ENCODE results near the gene PRDM15.

The PRDM15 gene

DNA sequence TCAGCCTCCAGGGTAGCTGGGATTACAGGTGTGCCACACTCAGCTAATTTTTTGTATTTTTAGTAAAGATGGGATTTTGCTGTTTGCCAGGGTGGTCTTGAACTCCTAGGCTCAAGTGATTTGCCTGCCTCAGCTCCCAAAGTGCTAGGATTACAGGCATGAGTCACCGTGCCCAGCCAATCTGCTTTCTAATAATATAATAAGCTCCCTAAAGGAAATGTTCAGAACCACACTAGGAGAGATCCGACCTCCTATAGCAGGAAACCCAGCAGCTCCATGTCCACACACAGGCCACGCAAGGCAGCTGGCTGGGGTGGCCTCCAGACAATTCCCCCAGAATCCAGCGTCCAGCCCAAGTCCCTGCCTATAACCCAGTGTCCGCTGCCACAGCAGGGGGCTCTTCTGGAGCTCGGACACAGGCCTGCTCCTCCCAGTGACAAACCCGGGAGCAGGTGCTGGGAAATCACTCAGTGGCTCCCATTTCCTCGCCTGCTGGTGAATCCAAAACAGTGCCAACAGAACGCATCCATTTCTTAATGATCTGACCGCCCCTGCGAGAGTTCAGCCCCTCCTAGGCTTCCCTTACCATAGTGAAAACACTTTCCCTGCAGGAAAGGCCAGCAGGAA, 119.8 kb downstream of the PRDM15 start:
- DNase-seq = no peak

DNA sequence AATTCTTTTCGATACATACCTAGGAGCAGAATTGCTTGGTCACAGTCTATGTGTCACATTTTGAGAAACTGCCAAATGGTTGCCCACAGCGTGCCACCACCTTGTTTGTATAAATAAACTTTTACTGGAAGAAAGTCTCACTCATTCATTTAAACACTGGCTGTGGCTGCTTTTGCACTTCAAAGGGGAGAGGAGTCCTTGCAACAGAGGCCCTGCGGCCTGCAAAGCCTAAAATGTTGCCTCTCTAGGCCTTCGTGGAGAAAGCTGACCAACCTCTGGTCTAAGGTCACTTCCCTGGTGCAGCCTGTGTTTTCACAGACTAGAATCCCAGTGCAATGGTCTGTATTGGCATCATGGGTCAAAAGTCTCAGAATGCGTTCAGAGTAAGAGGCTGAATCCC, 120.6 kb downstream of the PRDM15 start:
- no peak for DNase-seq

DNA sequence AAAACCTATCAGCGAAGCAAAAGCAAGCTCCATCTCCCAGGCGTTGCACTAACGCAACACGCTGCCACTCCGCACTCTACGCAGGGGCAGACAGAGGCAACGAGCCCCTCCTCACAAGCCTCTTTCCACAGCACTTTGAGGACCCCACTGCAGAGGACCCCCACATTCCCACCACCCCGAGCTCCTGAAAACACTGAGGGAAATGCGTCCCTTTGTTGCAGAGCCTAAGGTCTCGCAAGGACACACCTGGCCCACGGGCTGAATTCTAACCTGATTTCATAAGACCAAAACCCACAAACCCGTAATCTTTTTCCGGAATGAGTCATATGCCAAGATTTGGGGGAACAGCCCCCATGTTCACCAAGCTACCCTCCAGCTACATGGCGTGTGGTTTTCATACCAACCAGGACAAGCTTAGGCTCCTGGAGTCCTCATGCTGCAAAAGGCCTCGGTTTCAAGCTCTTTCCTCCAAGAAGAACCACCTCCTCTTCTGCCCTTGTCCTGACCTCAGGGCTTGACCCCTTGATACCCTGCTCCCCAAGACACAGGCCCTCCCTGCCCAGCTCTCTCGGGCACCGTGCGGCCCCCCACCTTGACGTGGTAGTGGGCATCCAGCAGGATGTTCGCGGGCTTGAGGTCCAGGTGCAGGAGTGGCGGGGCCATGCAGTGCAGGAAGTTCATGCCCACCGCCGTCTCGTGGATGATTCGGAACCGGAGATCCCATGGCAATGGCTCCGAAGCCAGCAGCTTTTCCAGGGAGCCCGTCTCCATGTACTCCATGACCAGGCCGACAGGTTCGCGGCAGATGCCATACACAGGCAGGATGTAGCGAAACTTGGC, 123.0 kb downstream of the PRDM15 start:
- no peak for DNase-seq

DNA sequence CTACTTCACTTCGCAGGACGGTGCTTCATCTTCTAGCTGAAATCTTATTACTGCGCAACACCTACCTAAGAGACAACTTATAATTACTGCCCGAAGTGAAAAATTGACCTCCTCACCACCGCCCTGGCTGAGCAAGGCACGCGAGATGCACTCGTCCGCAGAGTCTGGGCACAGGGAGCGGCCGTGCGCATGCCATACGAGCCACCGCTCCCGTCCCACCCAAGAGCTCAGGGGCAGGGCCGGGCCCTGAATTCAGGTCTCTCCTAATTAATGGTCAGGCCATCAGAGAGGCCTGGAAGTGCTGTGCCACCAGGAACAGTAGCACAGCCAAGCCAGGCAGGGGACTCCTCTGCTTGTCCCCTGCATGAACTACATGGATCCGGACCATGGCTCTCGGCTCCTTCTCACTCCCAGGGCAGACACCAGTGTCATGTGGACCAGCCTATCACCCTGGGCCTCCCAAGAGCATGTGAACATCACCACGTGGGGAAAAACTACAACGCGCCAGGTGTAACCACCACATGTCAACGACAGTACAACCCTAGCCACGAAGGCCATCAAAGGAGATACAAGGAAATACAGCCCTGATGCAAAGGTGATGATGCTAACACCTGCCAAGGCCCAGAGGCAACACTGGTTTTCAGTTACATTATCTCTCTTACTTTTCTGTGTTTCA, 123.7 kb downstream of the PRDM15 start:
- DNase-seq = no peak

DNA sequence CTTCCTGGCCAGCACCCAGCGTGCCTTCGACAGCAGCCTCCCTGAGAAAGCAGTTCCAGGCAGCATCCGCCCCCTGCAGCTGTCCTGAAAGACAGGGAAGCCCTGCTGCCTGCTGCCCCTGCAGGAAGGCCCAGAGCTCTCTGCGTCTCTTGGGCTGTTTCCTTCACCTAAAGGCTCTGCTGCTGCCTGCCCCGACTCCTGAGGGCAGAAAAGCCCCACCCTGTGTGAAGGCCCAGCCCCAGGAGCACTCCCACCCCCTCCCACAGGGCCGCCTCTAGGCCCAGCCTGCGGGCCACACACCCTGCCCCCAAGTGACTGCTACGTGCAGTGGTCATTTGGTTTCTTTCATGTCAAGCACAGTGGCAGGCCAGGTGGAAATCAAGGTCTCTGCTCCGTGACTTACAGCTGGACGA, 124.7 kb downstream of the PRDM15 start:
- no peak for DNase-seq

DNA sequence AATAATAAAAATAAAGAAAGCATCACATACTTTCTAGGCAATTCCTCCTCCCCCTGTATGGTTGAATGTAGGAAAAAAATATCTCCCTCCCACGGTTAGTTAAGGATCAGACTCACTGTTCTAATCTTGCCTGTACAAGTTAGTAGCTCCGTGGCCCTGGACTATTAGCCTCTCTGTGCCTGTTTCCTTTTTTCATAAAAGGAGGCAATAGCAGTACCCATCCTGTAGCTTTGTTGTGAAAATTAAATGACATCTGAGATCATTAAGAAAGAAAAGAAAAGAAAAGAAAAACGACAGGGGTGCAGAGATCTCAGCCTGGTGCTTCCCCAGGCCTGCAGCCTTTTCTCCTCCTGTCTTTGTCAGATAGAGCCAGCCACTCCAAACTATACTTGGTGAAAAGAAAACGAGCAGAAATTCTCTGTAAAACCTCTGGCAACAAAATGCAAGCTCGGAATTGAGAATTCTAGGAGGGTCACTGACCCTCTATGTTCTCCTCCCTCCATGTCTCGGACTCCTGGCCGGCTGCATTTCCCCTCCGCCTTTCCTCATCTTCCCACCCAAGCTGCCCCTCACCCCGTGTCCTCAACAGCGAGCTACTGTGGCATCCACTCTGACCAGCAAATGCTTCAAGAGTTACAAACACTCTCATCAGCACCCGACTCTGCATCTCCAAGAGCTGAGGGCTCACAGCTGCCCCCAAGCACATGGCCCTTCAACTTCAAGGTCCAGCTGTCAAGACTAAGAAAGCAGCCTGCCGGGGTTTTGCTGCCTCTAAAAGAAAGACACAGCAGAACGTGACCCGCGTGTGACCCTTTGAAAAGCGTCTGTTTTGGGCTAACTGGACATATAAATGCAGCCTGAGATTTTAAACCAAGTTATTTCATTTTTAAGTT, 125.9 kb downstream of the PRDM15 start:
- no peak for DNase-seq

DNA sequence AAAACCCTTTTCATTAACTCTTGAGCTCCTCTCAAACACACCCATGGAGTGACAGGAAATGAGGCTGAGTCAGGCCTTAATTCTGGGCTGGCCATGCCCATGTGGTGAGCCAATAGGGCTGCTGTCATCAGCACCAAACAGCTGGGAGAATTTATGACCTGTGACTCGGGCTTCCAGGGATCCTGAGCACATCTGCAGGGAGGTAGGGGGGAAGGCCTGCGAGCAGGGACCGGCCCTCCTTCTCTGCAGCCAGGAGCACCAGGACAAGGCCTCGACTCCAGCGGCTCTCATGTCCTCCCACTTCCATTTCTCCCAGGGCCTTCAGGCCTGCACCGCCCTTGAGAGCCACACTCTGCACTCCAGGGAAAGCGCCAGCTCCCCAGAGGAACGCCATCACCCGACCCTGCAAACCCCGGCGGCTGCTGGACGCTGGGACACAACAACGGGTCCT, 126.9 kb downstream of the PRDM15 start:
- no peak for DNase-seq

DNA sequence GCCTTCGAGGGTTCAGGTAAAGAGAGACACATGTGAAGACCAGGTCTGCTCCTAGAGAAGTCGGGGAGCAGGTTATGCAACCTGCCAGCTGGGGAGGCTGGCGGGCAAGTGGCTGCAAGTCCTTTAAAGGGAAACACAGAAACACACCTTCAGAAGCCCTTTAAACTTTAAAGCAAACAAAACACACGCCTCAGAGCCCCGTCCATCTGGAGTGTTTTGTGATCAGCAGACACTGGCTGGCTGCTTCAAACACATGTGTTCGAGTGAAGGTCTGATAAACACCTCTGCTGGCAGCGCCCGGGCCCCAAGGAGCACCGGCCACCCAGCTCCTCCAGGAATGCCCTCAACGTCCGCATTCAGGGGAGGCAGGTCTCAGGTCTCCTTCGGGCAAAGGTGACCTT, 127.5 kb downstream of the PRDM15 start:
- DNase-seq = no peak

DNA sequence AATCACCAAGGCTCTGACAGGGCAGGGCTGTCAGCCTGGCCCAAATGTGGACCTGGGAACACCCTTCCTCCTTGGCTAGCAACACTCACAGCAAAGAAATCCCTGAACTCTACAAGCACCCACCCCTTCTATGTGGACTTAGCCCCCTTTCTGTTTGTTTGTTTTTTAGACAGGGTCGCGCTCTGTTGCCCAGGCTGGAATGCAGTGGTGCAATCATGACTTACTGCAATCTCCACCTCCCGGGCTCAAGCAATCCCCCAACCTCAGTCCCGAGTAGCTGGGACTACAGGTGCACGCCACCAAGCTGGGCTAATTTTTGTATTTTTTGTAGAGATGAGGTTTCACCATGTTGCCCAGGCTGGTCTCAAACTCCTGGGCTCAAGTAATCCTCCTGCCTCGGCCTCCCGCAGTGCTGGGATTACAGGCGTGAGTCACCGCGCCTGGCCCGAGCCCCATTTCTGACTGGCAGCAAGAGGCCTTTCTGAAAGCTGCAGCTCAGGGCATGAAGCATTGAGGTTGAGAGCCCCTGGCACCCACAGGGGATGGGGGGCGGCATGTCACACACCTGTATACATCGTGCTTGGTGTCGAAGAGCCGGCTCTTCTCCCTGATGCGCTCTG, 128.5 kb downstream of the PRDM15 start:
- no peak for DNase-seq

DNA sequence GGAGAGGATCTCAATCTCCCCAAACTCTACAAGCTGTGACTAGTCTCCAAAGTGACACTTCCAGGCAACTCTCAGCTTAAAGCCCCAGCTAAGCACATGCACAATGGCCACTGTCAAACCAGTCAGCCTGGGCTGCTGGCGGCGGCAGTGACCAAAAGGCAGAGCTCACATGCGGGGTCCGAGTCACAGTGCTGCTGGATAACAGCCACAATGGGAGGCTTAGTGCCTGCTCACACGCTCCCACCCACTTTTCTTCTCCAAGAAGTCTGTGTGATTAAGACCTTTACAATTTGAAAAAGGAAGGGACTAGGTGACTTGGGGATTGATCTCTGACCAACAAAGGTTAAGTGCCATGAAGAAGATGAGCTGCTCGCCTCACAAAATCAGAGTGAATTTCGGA, 129.1 kb downstream of the PRDM15 start:
- no peak for DNase-seq

DNA sequence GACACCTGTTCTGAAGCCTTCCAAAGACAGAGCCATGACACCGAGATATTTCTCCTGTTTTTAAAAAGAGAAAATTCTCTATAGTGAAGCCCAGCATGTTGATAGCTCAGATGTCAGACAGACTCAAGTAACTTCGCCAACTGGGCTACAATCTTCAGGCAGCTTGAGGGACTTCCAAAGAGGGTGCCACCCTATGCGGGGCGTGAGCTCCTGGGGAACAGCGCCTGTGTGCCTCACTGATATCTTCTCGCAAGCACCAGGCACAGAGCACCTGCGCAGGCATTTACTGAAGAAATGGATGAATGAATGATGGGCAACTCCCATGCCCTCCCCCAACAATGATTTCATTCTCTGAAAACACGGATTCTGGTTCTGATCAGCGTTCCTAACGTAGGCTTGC, 129.9 kb downstream of the PRDM15 start:
- no peak for DNase-seq

Data from activated gamma-delta T cell treated with Interleukin-2 at 50 U/mL for 16 hours (primary cell).